HEK293 (cell line): ENCODE results near the gene PCDHB1.

Source experiments
- CTCF ChIA-PET: fragments of 350-600 bp; formaldehyde crosslinking; extraction: SDS; loops from one replicate; lab custom pipeline; 2021; ENCODE audit warnings: antibody characterized with exemption; lab: Yijun Ruan, JAX
- POLR2A ChIA-PET: fragments of 300-600 bp; formaldehyde crosslinking; extraction: SDS; loops from one replicate; lab custom pipeline; 2020; ENCODE audit warnings: antibody characterized with exemption, inconsistent platforms; lab: Yijun Ruan, JAX
- H3K27ac ChIP-seq: fragments of 200-500 bp; sonication (Bioruptor generic); 2 replicates; pipeline ENCODE4 v1.5.1; 2014; ENCODE audit warnings: low read depth, low read length, control low read depth, inconsistent platforms; ENCODE audit errors: extremely low read depth
- H3K36me3 ChIP-seq, 2 experiments: fragments of 200-500 bp in 1 of 2; sonication (Bioruptor generic) in 1 of 2; 1 replicate in 1 of 2; 2 replicates in 1 of 2; pipeline ENCODE4 v1.5.1; 2014 to 2017; ENCODE audit warnings: inconsistent platforms in 2 of 2, low read length in 2 of 2; ENCODE audit not compliant: control insufficient read depth in 2 of 2, insufficient read depth in 1 of 2
- H3K4me1 ChIP-seq: fragments of 200-500 bp; sonication (Bioruptor generic); 2 replicates; pipeline ENCODE4 v1.5.1; 2014; ENCODE audit warnings: mild to moderate bottlenecking, low read length, inconsistent platforms; ENCODE audit not compliant: control insufficient read depth, insufficient read depth
- H3K4me3 ChIP-seq: 2 replicates; pipeline ENCODE4 v1.5.1; 2011; ENCODE audit warnings: low read depth, mild to moderate bottlenecking, control low read depth, low read length, moderate library complexity
- H3K9me3 ChIP-seq: fragments of 200-500 bp; sonication (Bioruptor generic); 2 replicates; pipeline ENCODE4 v1.5.1; 2014; ENCODE audit warnings: low read depth, low read length, inconsistent platforms; ENCODE audit not compliant: control insufficient read depth, insufficient read depth
- SCRT1 ChIP-seq: fragments of 450-650 bp; formaldehyde crosslinking; IDR thresholded peaks from 2 replicates; pipeline ENCODE4 v1.5.1; 2016; ENCODE audit warnings: missing biosample characterization, missing genetic modification characterization, borderline replicate concordance
- SETDB1 ChIP-seq: IDR thresholded peaks from one replicate; pipeline ENCODE4 v1.6.1; 2017; ENCODE audit warnings: mild to moderate bottlenecking, low read length, moderate library complexity, mixed read lengths; ENCODE audit not compliant: insufficient read length
- ZBTB10 ChIP-seq: fragments of 450-650 bp; formaldehyde crosslinking; IDR thresholded peaks from 2 replicates; pipeline ENCODE4 v1.5.1; 2016; ENCODE audit warnings: missing biosample characterization, missing genetic modification characterization
- ZBTB48 ChIP-seq: fragments of 450-650 bp; formaldehyde crosslinking; IDR thresholded peaks from 2 replicates; pipeline ENCODE4 v1.5.1; 2016; ENCODE audit warnings: missing biosample characterization, missing genetic modification characterization
- ZBTB6 ChIP-seq: fragments of 450-650 bp; formaldehyde crosslinking; IDR thresholded peaks from 2 replicates; pipeline ENCODE4 v1.5.1; 2017; ENCODE audit warnings: missing biosample characterization, missing genetic modification characterization
- ZBTB7A ChIP-seq: fragments of 450-650 bp; formaldehyde crosslinking; IDR thresholded peaks from 2 replicates; pipeline ENCODE4 v1.5.1; 2016; ENCODE audit warnings: low read depth, missing biosample characterization, missing genetic modification characterization
- ZNF10 ChIP-seq: fragments of 450-650 bp; formaldehyde crosslinking; IDR thresholded peaks from 2 replicates; pipeline ENCODE4 v1.5.1; 2017; ENCODE audit warnings: missing biosample characterization, missing genetic modification characterization
- ZNF175 ChIP-seq: fragments of 450-650 bp; formaldehyde crosslinking; IDR thresholded peaks from 2 replicates; pipeline ENCODE4 v1.5.1; 2016; ENCODE audit warnings: missing biosample characterization, missing genetic modification characterization
- ZNF202 ChIP-seq: fragments of 450-650 bp; formaldehyde crosslinking; IDR thresholded peaks from 2 replicates; pipeline ENCODE4 v1.5.1; 2016; ENCODE audit warnings: missing biosample characterization, missing genetic modification characterization, borderline replicate concordance
- ZNF248 ChIP-seq: fragments of 450-650 bp; formaldehyde crosslinking; IDR thresholded peaks from 2 replicates; pipeline ENCODE4 v1.5.1; 2017; ENCODE audit warnings: missing biosample characterization, missing genetic modification characterization
- ZNF292 ChIP-seq: fragments of 450-650 bp; formaldehyde crosslinking; IDR thresholded peaks from 2 replicates; pipeline ENCODE4 v1.5.1; 2016; ENCODE audit warnings: low read depth, missing biosample characterization, missing genetic modification characterization, borderline replicate concordance
- ZNF311 ChIP-seq: fragments of 450-650 bp; formaldehyde crosslinking; IDR thresholded peaks from 2 replicates; pipeline ENCODE4 v1.5.1; 2017; ENCODE audit warnings: missing biosample characterization, missing genetic modification characterization, borderline replicate concordance
- ZNF335 ChIP-seq: fragments of 450-650 bp; formaldehyde crosslinking; conservative IDR thresholded peaks from 2 replicates; pipeline ENCODE4 v1.5.1; 2016; ENCODE audit warnings: missing biosample characterization, missing genetic modification characterization
- ZNF341 ChIP-seq: fragments of 450-650 bp; formaldehyde crosslinking; IDR thresholded peaks from 2 replicates; pipeline ENCODE4; 2016; ENCODE audit warnings: low read depth, missing biosample characterization, missing genetic modification characterization
- ZNF404 ChIP-seq: fragments of 450-650 bp; formaldehyde crosslinking; IDR thresholded peaks from 2 replicates; pipeline ENCODE4 v1.5.1; 2017; ENCODE audit warnings: missing biosample characterization, missing genetic modification characterization
- ZNF416 ChIP-seq: fragments of 450-650 bp; formaldehyde crosslinking; IDR thresholded peaks from 2 replicates; pipeline ENCODE4 v1.5.1; 2016; ENCODE audit warnings: missing biosample characterization, missing genetic modification characterization
- ZNF433 ChIP-seq: fragments of 450-650 bp; formaldehyde crosslinking; IDR thresholded peaks from 2 replicates; pipeline ENCODE4 v1.5.1; 2016; ENCODE audit warnings: missing biosample characterization, missing genetic modification characterization, low read depth
- ZNF514 ChIP-seq: fragments of 450-650 bp; formaldehyde crosslinking; IDR thresholded peaks from 2 replicates; pipeline ENCODE4 v1.5.1; 2016; ENCODE audit warnings: missing biosample characterization, missing genetic modification characterization
- ZNF560 ChIP-seq: fragments of 450-650 bp; formaldehyde crosslinking; IDR thresholded peaks from 2 replicates; pipeline ENCODE4 v1.5.1; 2017; ENCODE audit warnings: missing biosample characterization, missing genetic modification characterization, borderline replicate concordance
- ZNF585B ChIP-seq: fragments of 450-650 bp; formaldehyde crosslinking; IDR thresholded peaks from 2 replicates; pipeline ENCODE4 v1.5.1; 2016; ENCODE audit warnings: missing biosample characterization, missing genetic modification characterization

The PCDHB1 gene

DNA sequence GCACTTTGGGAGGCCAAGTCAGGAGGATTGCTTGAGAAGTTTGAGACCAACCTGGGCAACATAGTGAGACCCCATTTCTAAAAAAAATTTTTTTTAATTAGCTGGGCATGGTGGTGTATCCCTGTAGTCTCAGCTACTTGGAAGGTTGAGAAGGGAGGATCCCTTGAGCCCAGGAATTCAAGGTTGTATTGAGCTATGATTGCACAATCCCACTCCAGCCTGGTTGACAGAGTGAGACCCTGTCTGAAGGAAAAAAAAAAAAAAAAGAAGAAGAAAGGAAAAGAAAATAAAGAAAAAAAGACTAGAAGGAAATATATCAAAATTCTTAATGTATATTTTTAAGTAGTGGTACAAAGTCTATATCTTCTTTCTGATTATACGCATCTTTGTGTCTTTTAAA, 28.8 kb upstream of the PCDHB1 start (continued):
- TF ChIP-seq ZNF433 = no peak
- TF ChIP-seq, all 188 proteins: peak for 0

GRCh38 chr5:141031006-141031405, 20.2 kb upstream of the PCDHB1 start:
- ChIA-PET CTCF (no interaction called here), POLR2A (no interaction called here)
- TF ChIP-seq ZNF10 (tag by site-specific recombination) (no peak), ZNF560 (tag by site-specific recombination) (no peak), ZNF404 (no peak), ZNF335 (tag by site-specific recombination) (no peak), SCRT1 (tag by site-specific recombination) (no peak)
- no peaks in the 10 kb centered on the region for H3K36me3 ChIP-seq
- no peak overlapping the region for H3K27ac ChIP-seq
- no peaks in the 10 kb centered on the region for H3K9me3 ChIP-seq
- H3K4me3 ChIP-seq = no peak overlapping the region
- H3K4me1 ChIP-seq = no peaks in the 10 kb centered on the region

DNA sequence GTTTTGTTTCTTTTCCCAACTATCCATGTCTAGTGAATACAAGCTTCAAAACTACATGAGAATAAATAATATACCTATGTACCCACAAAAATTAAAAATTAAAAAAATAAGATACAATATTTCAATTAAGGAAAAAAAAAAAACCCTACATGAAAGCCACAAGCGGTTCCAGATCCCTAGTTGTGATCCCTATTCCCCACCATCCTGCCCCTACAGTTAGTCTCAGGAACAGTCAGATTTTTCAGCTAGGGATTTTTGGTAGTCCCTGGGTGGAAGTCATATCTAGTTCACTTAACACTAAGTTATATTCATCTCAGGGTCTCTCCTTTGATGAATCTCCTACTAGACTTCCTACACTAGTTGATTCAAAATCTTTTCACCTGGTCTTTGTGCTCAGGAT, 18.5 kb upstream of the PCDHB1 start:
- Histone ChIP-seq H3K4me1 (no peaks in the 10 kb centered on the region), H3K27ac (no peak overlapping the region), H3K4me3 (no peak overlapping the region), H3K36me3 (no peaks in the 10 kb centered on the region), H3K9me3 (no peaks in the 10 kb centered on the region)
- POLR2A ChIA-PET = no interaction called here
- CTCF ChIA-PET = interaction anchor here (0.8 to 1.2 kb wide), 8 partner anchors 8 to 211 kb away, joined by 3 to 5 read pairs (median 3); partner anchors contain the start of genes PCDHA10, PCDHA11, PCDHA5 and PCDHAC1
- no peak for TF ChIP-seq ZNF248
- no peak for TF ChIP-seq ZNF341 (tag by site-specific recombination)
- TF ChIP-seq ZBTB6 (tag by site-specific recombination) = no peak
- TF ChIP-seq ZNF585B (tag by site-specific recombination) = no peak
- no peak for TF ChIP-seq ZNF514 (tag by site-specific recombination)
- no peak for TF ChIP-seq SETDB1
- no peak for TF ChIP-seq ZNF311 (tag by site-specific recombination)
- no peak for TF ChIP-seq ZNF292
- no peak for TF ChIP-seq ZBTB48 (tag by site-specific recombination)
- no peak for TF ChIP-seq ZNF202
- TF ChIP-seq ZNF175 (tag by site-specific recombination) = no peak
- TF ChIP-seq ZBTB10 (tag by site-specific recombination) = no peak
- no peak for TF ChIP-seq ZBTB7A (tag by site-specific recombination)
- TF ChIP-seq ZNF416 = no peak
